ENCODE results near the gene CDH23. TPM values are rescaled to one million over a fixed set of nuclear protein-coding genes. Genes with fewer than 3 reads are reported as not detected.

The CDH23 gene
- total RNA-seq, 1 experiment from 2014 or later, result 2.9 TPM

GRCh38 chr10:71711052-71711623 lies 314.4 kb downstream of the CDH23 start:
- DNase-seq (ENCODE audit: low spot score) (no peak), ATAC-seq (no peak)
- no peaks in the 10 kb centered on the region; the same call in 1 of the 2 replicates for H3K27me3 Mint-ChIP-seq (ENCODE audit: low read depth)
- H3K4me1 Mint-ChIP-seq, result peaks cover 11% of the 10 kb centered on the region
- no peak overlapping the region for H3K27ac Mint-ChIP-seq
- TF ChIP-seq TP53 (CRISPR knock-in tag; IDR thresholded peaks at IDR 0.05) (no peak), ZNF532 (CRISPR knock-in tag; IDR thresholded peaks at IDR 0.05; ENCODE audit: borderline replicate concordance) (no peak), ZBTB43 (CRISPR knock-in tag; IDR thresholded peaks at IDR 0.05) (no peak), TEAD4 (CRISPR knock-in tag; IDR thresholded peaks at IDR 0.05) (no peak), FOXJ3 (CRISPR knock-in tag; IDR thresholded peaks at IDR 0.05; ENCODE audit: borderline replicate concordance) (no peak), MXD4 (CRISPR knock-in tag; IDR thresholded peaks at IDR 0.05; ENCODE audit: borderline replicate concordance) (no peak), RELA (CRISPR knock-in tag; IDR thresholded peaks at IDR 0.05; ENCODE audit: borderline replicate concordance) (no peak), IRF1 (CRISPR knock-in tag; IDR thresholded peaks at IDR 0.05) (no peak), IRF2 (CRISPR knock-in tag; IDR thresholded peaks at IDR 0.05; ENCODE audit: borderline replicate concordance, low read depth) (no peak), ARID4B (CRISPR knock-in tag; IDR thresholded peaks at IDR 0.05; ENCODE audit: borderline replicate concordance) (no peak), ZNF425 (CRISPR knock-in tag; conservative IDR thresholded peaks at IDR 0.05) (no peak), ZNF219 (CRISPR knock-in tag; IDR thresholded peaks at IDR 0.05; ENCODE audit: borderline replicate concordance) (no peak), NR1H2 (CRISPR knock-in tag; IDR thresholded peaks at IDR 0.05) (no peak), JUN (CRISPR knock-in tag; IDR thresholded peaks at IDR 0.05) (no peak), CDX4 (CRISPR knock-in tag; IDR thresholded peaks at IDR 0.05; ENCODE audit: borderline replicate concordance) (no peak), SMAD4 (CRISPR knock-in tag; IDR thresholded peaks at IDR 0.05) (no peak), E2F1 (CRISPR knock-in tag; IDR thresholded peaks at IDR 0.05) (no peak)
- no peak overlapping the region for H3K4me3 Mint-ChIP-seq
- ChIA-PET POLR2A (no interaction called here), CTCF (interaction anchor here (0.6 to 4.6 kb wide), 6 partner anchors 9 to 367 kb away, joined by 3 to 34 read pairs (median 3); partner anchors contain the start of gene C10orf105)
- H3K9me3 Mint-ChIP-seq, result no peaks in the 10 kb centered on the region
- no peaks in the 10 kb centered on the region for H3K36me3 Mint-ChIP-seq

All from WTC11 (cell line).